ENCODE measurements around the gene PRKCZ. TPM values are rescaled to one million over a fixed set of nuclear protein-coding genes. Genes with fewer than 3 reads are reported as not detected.

The PRKCZ gene
- total RNA-seq, 1 experiment from 2014 or later = 0.52 TPM

DNA sequence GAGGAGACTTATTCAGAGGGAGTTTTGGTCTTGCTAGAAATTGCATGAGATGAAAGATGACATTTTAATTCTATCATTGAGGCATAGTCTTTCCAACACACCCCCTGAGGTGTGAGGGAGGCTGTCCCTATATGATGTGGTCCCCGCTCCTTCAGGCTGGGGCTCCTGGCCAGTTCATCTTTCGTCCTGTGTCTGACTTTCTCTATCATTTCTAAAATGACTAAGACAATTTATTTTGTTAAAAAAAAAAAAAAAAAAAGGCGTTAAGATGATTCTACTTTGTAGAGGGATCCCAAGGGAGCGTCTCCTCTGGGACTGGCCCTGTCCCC, 50.5 kb downstream of the PRKCZ start:
- DNase-seq (ENCODE audit: low read depth) = no peak

DNA sequence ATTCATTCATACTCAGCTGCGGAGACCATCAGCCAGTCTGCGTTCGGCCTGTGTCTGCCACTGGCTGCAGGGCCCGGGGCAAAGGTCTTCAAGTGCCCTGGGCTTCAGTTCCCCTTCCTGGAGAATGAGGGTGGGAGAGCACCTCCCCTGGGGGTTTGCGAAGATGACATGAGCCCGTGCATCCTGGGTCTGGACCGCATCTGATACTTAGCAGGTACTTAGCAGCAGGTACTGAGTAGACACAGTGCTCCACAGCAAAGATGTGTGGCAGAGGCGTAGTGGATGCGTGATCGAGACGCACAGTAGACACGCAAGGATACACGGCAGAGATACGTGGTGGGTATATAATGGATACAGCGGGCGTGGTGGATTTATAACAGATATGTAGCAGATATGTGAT, 51.3 kb downstream of the PRKCZ start:
- DNase-seq (ENCODE audit: low read depth) = no peak

GRCh38 chr1:2101946-2102345, 51.7 kb downstream of the PRKCZ start:
- no peak for DNase-seq (ENCODE audit: low read depth)

DNA sequence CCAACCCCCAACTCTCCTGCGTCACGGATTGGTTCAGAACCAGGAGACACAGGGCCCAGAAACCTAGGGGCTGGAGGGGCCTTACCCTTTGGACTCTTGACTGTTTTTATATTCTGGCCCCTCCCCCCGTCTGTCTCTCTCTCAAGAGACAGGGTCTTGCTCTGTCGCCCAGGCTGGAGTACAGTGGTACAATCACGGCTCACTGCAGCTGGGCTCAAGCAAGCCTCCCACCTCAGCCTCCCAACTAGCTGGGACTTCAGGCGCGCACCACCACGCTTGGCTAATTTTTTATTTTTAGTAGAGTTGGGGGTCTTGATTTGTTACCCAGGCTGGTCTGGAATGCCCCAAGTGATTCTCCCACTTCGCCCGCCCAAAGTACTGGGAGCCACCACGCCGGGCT, 52.5 kb downstream of the PRKCZ start:
- DNase-seq (ENCODE audit: low read depth) = no peak

DNA sequence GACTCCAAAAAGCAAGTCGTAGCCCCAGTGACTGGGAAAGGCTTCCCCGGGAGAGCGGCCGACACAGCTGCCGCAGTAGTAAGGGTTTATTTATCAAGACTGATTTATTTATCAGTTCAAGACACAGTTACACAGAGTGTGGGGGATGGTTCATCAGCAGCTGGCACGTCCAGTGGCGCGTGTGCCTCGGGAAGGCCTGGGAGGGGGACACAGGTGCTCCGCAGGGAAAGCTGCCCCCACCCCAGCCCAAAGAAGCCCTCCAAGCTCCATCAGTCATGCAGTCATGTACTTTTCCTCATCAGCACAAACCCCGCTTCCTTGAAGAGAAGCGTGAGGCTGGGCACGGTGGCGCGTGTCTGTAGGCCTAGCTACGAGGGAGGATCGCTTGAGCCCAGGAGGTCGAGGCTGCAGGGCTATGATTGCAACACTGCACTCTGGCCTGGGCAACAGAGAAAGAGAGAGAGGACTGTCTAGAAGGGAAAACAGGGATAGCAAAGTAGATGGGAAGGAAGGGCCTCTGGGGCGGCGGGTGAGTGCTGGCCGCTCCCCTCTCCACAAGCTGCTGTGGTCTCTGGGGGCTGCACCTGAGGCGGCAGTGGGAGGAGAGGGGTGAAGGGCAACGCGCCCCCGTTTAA, 53.2 kb downstream of the PRKCZ start:
- DNase-seq (ENCODE audit: low read depth) = no peak

DNA sequence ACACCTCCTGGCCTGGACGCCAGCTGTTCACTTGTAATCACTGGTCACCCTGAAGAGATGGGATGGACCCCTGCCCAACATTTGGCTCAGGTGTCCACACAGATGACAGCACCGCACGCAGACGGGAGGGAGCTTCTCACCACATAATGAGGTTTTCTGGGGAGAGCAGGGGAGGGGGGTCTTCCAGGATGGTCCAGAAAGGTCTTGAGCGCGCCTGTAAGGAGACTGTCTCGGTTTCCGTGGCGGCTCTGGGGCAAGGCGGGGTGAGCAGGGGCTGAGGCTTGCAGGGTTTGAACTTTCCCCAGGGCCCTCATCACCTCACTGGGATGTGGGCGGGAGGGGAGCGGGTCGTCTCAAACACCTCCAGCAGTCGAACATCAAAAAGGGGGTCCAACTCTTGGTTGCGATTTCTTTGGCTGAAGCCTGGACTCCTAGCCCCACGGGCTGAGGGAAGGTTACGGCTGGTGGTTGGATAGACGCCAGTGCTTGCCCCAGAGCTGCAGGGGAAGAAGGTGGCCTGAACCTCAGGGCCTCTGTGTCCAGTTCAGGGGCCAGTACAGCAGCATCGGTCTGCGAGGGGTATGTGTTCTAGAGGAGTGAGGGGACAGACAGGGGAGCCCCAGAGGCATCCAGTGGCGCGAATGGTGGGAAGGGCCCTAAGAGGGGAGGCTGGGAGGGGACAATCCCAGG, 53.8 kb downstream of the PRKCZ start:
- no peak for DNase-seq (ENCODE audit: low read depth)

DNA sequence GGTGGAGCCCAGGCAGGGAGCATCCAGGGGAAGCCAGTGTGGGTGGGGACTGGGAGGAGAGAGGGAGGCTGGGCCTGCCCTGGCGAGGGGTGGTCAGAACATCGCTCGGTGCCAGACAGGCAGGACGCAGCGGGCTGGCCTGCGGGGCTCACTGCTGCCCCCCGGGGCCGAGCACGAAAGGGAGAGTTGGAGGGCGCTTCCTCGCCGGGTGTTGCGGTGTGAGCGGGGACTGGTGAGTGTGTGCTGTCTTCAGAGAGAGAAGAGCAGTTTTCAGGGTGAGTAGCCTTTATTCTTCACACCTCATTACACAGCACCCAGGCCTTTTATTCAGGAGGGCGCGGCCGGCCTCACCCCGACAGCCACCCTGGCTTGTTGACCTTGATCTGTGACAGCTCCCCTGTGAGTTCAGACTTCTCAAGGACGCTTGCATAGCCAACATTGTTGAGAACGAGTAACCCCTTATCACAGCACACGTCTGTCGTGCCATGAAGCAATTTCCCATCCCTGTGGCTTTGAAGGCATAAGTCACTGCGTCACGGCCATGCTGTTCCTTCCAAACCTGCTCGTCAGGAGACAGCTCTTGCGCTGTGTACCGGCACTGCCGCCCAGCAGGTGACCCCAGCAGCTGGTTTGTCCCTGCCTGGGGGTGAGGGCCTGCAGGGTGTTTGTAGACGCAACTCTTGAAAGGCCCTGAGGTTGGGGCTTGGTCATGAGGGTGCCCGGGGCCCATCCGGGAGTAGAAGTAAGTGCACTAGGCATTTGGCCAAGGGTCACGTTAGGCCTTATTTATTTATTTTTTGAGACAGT, 54.6 kb downstream of the PRKCZ start:
- no peak for DNase-seq (ENCODE audit: low read depth)

DNA sequence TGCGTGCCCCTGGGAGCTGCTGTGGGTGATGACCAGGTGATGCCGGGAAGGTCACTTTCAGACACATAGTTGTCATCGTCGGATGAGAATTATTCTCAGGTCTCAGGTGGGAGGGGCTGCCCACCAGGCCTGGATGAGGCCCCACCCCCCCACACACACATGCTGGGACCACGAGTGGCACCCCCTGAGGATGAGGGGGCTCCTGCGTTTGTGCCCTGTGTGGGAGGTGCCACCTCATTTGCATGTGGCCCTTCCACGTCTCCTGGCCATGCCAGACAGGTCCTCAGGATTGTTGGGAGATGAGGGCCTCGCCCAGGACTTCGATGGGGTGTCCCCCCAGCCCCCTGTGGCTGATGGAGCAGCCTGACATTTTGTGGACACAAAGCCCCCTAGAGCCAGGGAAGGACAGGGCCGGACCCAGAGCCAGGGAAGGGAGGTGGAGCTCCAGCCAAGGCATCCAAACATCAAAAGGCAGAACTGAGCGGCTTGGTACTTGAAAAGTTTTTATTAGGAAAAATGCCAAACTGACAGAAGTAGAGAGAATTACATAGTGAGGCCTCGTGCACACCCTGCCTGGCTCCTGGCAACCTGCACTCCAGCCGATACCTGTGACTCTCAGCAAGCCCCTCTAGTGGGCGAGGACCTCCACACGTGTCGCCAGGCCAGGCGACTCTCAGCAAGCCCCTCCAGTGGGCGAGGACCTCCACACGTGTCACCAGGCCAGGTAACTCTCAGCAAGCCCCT, 55.7 kb downstream of the PRKCZ start:
- no peak for DNase-seq (ENCODE audit: low read depth)

DNA sequence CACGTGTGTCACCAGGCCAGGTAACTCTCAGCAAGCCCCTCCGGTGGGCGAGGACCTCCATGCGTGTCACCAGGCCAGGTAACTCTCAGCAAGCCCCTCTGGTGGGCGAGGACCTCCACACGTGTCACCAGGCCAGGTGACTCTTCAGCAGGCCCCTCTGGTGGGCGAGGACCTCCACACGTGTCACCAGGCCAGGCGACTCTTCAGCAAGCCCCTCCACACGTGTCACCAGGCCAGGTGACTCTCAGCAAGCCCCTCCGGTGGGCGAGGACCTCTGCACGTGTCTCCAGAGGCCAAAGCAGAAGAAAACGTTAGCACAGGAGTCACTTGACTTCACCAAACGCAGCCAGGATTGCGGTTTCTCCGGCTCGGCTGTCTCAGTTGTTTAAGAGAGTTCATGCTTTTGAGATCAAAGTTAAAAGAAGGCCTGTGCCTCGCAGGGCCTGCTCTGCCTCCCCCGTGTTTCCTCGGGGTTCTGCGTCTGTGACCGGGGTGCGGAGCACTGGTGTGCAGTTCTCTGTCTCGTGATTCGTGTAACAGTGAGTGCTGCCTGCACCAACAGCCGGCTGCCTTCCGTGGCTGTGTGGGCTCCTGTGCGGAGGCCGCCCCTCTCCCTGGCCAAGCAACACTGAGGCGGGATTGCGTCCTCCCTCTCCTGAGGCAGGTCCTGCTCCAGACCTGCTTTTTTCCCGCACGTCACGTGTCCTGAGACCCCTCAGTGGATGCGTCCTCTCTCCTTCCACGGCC, 56.6 kb downstream of the PRKCZ start:
- DNase-seq (ENCODE audit: low read depth) = no peak

DNA sequence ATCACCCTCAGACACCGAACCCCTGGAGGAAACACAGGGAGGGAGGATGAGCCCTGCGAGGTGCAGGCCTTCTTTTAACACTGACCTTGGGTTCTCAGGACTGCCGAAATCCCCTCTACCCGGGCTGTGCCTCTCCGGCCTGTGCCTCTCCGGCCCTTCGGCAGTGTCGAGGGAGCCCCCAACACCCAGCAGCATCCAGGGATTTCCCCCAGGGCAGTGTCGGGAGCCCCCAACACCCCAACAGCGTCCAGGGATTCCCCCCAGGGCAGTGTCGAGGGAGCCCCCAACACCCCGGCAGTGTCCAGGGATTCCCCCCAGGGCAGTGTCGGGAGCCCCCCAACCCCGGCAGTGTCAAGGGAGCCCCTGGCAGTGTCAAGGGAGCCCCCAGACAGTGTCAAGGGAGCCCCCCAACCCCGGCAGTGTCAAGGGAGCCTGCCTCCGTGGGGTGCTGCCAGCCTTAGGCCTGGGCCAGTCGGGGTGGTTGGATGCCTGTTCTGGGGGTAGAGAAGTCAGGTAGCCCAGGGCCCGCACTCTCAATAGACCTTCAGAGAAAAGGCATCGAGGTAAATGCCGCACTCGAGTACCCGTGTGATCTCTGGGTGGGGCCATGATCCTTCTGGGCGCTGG, 57.5 kb downstream of the PRKCZ start:
- DNase-seq (ENCODE audit: low read depth) = no peak

- DNase-seq (ENCODE audit: low read depth) = peak; percentile 4
Measured at GRCh38 chr1:2108213-2108876, 58.1 kb downstream of the PRKCZ start.

GRCh38 chr1:2108877-2109580, 58.8 kb downstream of the PRKCZ start:
- DNase-seq (ENCODE audit: low read depth) = no peak

DNA sequence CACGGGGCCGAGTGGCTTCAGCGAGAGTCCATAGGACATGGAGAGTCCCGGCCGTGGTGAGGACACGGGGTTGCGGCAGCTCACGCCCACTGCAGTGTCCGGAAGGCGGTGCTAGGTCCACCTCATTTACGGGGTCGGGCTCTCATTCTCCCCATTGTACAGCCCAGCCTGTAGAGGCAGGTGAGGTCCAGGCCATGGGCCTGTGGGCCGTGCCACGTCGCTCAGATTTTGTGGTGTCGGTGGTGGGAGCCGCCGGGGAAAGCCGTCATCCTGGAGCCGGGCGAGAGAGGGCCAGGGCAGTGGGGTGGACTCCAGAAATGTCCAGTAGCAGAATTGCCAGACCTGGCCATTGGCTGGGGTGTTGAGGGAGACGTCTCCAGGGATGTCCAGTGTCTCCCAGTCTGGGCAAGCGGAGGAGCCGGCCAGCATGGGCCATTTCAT, 59.4 kb downstream of the PRKCZ start:
- no peak for DNase-seq (ENCODE audit: low read depth)

GRCh38 chr1:2110191-2110737, 60.1 kb downstream of the PRKCZ start:
- no peak for DNase-seq (ENCODE audit: low read depth)

DNA sequence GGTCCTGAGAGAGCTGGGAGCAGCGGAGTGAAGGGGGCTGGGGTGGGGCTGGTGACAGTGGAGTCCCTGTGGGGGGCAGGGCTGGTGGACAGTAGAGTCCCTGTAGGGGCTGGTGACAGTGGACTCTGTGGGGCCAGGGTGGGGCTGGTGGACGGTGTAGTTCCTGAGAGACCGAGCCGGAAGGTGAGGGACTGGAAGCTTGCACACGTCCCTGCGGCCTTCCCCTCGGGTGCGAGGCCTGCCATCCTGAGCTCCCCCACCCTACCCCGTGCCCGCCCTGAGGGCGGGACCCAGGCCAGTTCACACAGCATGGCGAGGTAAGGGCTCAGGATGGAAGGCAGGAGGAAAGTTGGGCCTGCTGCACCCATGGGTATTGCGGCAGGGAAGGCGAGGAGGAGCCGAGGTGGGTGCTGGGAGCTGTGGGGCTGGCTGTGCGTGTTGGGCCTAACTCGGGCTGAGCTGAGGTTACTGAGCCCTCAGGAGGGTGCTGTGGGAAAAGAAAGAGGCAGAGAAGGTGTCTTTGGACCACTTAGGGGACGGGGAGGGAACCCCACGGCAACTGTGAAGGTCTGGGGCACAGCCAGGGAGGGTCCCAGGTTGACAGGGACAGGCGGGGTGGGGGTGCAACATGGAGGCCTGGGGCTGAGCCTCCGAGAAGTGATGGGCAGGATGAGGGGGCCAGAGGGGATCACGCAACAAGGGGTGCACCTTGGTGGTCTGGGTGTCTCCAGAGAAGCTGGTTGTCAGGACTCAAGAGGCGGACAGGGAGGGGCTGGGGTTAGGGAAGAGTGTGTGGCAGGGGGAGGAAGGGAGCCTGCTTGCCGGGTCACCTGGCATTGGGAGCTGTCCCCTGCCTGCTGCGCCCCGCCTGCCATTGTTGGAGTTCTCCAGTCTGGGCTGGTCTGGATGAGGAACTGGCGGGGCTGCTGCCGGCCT, 60.8 kb downstream of the PRKCZ start:
- no peak for DNase-seq (ENCODE audit: low read depth)

GRCh38 chr1:2111674-2112035, 61.4 kb downstream of the PRKCZ start:
- DNase-seq (ENCODE audit: low read depth) = no peak

DNA sequence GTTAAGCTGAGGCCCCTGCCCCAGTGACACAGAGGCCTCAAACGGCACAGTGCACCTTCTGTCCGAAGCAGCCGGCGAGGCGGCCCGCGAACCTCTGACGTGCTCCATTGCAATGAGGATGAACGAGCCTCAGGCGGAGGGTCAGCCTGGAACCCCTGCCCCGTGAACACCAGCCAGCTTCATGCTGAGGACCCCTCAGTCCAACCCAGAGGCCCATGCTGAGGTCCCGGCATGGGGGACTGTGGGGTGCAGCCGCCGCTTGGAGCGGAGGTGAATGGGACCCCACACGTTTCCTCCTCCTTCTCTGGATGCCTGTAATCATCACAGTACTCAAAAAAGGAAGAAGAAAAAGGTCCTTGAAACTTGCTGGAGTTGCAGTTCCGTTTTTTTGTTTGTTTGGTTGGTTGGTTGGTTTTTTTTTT, 62.1 kb downstream of the PRKCZ start:
- no peak for DNase-seq (ENCODE audit: low read depth)

GRCh38 chr1:2113620-2114135, 63.5 kb downstream of the PRKCZ start:
- no peak for DNase-seq (ENCODE audit: low read depth)

Data from LHCN-M2 (cell line).